Activated CD8-positive, alpha-beta T cell treated with anti-CD3 and anti-CD28 coated beads, Interleukin-2, amount 10 ng/mL, durations not matched to agents 7 days and 5 days (primary cell): Measurements from ENCODE around the gene SLC28A1. TPM values are rescaled to one million over a fixed set of nuclear protein-coding genes. Genes with fewer than 3 reads are reported as not detected.

ENCODE experiments used
- ATAC-seq: fragments of 150-1000 bp; cut with Tn5 transposase; one replicate; pipeline ENCODE4 v1.10.0; 2021; ENCODE audit warnings: moderate library complexity
- CTCF ChIA-PET: fragments of 350-600 bp; sonication (Branson Sonifier 250); formaldehyde crosslinking; loops from one replicate; lab custom pipeline; 2021; ENCODE audit warnings: antibody characterized with exemption; lab: Charles Lee
- POLR2A ChIA-PET: fragments of 350-600 bp; sonication (Branson Sonifier 250); formaldehyde crosslinking; loops from one replicate; lab custom pipeline; 2021; ENCODE audit warnings: antibody characterized with exemption; lab: Charles Lee
- DNase-seq: peaks from one replicate; pipeline ENCODE4 v3.0.0-alpha.2; 2020
- H3K27ac Mint-ChIP-seq: one replicate; pipeline ENCODE4 v1.8.0; 2021; ENCODE audit warnings: mild to moderate bottlenecking, mixed read lengths
- H3K27me3 Mint-ChIP-seq: one replicate; pipeline ENCODE4 v1.8.0; 2021; ENCODE audit warnings: low read depth, mixed read lengths
- H3K36me3 Mint-ChIP-seq: one replicate; pipeline ENCODE4 v1.8.0; 2021; ENCODE audit warnings: low read depth, mixed read lengths
- H3K4me1 Mint-ChIP-seq: one replicate; pipeline ENCODE4 v1.8.0; 2021; ENCODE audit warnings: low read depth, mixed read lengths
- H3K4me3 Mint-ChIP-seq: one replicate; pipeline ENCODE4 v1.8.0; 2021; ENCODE audit warnings: mild to moderate bottlenecking, mixed read lengths
- H3K9me3 Mint-ChIP-seq: one replicate; pipeline ENCODE4 v1.8.0; 2022; ENCODE audit warnings: mixed read lengths; ENCODE audit not compliant: insufficient read depth
- total RNA-seq, 2 experiments: library from RNA; stranded (reverse); gene quantifications; one replicate each; pipeline ENCODE4 v1.2.3, GENCODE V29; 2021

Gene SLC28A1
- total RNA-seq, 2 experiments from 2014 or later, result not detected

DNA sequence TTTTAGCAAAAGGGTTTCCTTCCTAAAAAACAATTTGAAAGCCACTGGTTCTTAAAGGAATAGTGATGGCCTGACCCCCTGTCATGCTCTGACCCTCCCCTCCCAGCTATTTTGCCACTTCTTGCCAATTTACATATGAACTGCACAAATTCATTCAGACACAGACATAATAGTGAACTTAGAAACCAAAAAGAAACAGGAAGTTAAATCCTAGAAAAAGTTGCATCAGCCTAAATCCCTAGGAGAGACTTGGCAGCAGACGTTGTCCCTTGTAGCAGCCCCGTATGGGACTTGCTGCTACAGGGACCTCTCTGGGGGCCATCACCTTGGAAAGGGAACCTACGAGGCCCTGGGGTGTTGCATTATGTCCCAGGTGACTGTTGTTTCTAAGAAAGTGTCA lies 82.9 kb downstream of the SLC28A1 start:
- H3K36me3 Mint-ChIP-seq, result peaks cover 2% of the 10 kb centered on the region
- CTCF ChIA-PET, result no interaction called here
- DNase-seq, result no peak
- peaks cover 2% of the 10 kb centered on the region for H3K27me3 Mint-ChIP-seq
- H3K9me3 Mint-ChIP-seq, result peaks cover 13% of the 10 kb centered on the region
- H3K4me1 Mint-ChIP-seq, result peaks cover 5% of the 10 kb centered on the region
- ATAC-seq, result no peak
- no peak overlapping the region for H3K4me3 Mint-ChIP-seq
- H3K27ac Mint-ChIP-seq, result no peak overlapping the region
- POLR2A ChIA-PET, result no interaction called here

DNA sequence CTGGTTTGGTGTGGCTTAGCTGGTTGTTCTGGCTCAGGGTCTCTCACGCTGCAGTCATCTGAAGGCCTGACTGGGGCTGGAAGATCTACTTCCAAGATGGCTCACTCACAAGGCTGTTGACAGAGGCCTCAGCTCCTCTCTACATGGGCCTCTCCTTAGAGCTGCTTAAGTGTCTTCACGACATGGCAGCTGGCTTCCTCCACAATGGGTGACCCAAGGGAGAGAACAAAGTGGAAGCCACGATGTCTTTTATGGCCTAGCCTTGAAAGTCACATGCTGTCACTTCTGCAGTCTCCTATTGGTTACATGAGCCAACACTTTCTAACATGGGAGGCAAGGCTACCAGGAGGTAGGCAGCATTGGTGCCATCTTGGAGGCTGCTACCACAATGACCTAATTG lies 83.8 kb downstream of the SLC28A1 start:
- CTCF ChIA-PET, result no interaction called here
- Mint-ChIP-seq H3K4me3 (no peak overlapping the region), H3K36me3 (peaks cover 2% of the 10 kb centered on the region), H3K9me3 (peaks cover 13% of the 10 kb centered on the region), H3K4me1 (peaks cover 5% of the 10 kb centered on the region), H3K27me3 (peaks cover 2% of the 10 kb centered on the region), H3K27ac (no peak overlapping the region)
- DNase-seq (no peak), ATAC-seq (no peak)
- POLR2A ChIA-PET, result no interaction called here

DNA sequence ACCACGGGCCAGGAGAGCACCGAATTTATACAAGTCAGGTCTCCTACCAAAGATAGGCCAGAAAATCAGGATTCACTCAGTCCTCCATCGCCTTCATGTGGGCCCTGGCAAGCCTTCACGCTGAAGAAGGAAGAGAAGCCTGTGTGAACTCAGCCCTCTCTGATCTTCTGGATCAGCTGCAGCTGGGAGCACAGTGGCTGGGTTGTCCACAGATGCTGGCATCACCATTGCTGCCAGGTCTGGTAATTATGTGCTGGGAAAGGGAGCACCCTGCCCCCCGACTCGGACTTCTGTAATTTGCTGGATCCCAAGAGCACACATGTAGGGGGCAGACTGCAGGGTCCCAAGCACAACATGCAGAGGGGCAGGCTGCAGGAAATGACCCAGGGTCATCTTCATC lies 84.8 kb downstream of the SLC28A1 start:
- H3K27ac Mint-ChIP-seq, result no peak overlapping the region
- ChIA-PET POLR2A (no interaction called here), CTCF (no interaction called here)
- H3K9me3 Mint-ChIP-seq, result peaks cover 13% of the 10 kb centered on the region
- peaks cover 2% of the 10 kb centered on the region for H3K36me3 Mint-ChIP-seq
- no peak overlapping the region for H3K4me3 Mint-ChIP-seq
- ATAC-seq (no peak), DNase-seq (no peak)
- H3K4me1 Mint-ChIP-seq, result peaks cover 5% of the 10 kb centered on the region
- peaks cover 2% of the 10 kb centered on the region for H3K27me3 Mint-ChIP-seq

DNA sequence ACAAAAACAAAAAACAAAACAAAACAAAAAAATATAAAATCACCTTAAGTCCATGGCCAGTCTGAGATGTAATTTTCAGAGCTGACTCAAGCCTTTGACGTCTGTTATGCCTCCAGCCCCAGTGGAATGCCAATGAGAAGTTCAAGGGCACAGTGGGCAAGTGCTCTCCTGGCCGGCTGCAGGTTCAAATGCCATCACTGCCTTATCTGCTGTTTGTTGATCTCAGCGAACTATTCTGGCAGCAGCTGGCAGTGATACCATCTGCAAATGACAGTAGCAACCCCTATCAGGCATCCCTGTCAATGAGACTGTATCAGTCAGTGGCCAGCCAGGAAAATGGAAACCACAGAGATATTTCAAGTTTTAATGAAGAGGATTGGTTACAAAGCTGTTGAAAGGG lies 86.4 kb downstream of the SLC28A1 start:
- no peak overlapping the region for H3K27ac Mint-ChIP-seq
- H3K9me3 Mint-ChIP-seq, result peaks cover 13% of the 10 kb centered on the region
- H3K36me3 Mint-ChIP-seq, result peaks cover 2% of the 10 kb centered on the region
- H3K27me3 Mint-ChIP-seq, result peaks cover 2% of the 10 kb centered on the region
- POLR2A ChIA-PET, result no interaction called here
- DNase-seq (no peak), ATAC-seq (no peak)
- H3K4me1 Mint-ChIP-seq, result peaks cover 5% of the 10 kb centered on the region
- CTCF ChIA-PET, result interaction anchor here (0.7 to 1.1 kb wide), 2 partner anchors 10 to 373 kb away, joined by 3 to 4 read pairs; no protein-coding TSS in a partner anchor
- no peak overlapping the region for H3K4me3 Mint-ChIP-seq

DNA sequence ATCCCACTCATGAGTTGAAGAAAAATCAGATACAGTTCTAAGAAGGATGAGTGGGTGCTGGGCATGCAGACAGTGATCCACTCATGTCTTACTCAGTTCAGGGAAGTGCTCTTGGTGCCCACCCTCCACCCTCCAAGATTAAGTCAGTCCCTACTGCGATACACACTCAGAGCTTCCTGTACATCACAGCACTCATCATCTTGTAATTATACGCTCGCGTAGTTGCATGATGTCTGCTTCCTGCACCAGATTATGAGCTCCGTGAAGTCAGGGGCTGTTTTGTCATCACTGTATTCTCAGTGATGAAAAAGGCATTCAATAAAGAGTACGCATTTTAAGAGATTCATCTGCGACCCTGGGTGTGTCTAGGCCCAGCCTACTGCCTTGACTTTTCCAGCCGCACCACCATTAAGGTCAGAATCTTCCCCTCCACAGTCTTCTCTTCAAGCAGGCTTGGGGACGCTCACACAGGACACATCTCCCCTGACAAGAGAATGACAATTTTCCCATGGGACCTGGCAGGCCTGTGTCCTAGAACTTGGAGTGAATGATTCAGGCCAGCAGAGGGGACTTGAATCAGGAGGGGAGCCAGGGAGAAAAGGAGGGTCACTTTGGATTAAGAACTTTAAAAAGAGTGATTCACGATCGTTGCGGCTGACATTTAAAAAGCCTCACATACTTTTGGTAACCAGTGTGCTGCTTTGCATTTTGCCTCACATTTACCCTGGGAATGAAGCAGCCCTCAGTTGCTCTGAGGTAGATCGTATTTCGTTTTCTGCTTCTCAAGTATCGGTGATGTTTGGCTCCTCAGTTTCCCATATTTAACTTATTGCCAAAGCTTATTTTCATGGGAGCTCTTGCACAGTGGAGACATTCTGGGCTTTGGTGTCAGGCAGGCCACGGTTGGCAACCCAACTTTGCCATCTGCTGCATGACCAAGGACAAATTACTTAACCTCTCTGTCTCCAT lies 89.3 kb downstream of the SLC28A1 start:
- CTCF ChIA-PET, result interaction anchor here (1.3 kb wide), 1 partner anchor 18 kb away, joined by 3 read pairs; no protein-coding TSS in a partner anchor
- POLR2A ChIA-PET, result no interaction called here
- no peak overlapping the region for H3K27ac Mint-ChIP-seq

DNA sequence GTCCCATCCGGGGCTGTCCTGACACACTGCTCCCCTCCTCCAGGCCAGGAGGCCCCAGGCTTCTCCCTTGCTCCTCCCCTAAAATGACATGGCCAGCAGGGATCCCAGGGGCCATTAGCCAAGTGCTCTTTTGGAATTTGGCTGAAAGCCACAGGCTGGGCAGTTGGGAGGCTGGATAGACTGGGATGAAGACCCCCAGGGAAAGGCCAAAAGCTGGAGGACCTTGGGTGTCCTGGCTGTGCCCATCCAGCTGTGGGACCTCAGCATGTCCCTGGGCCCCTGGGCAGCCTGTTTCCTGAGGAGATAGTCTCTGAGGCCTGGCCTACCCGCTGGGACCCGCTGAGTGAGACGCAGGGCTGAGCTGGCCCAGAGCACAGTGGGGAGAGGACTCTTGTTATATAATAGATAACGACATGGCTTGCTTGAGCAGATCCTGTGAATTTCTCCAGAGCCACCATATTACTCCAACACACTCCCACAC lies 91.4 kb downstream of the SLC28A1 start:
- Mint-ChIP-seq H3K27ac (no peak overlapping the region), H3K36me3 (no peaks in the 10 kb centered on the region), H3K4me3 (no peak overlapping the region), H3K4me1 (peaks cover 12% of the 10 kb centered on the region), H3K27me3 (no peaks in the 10 kb centered on the region), H3K9me3 (no peaks in the 10 kb centered on the region)
- ATAC-seq (no peak), DNase-seq (no peak)
- ChIA-PET CTCF (no interaction called here), POLR2A (no interaction called here)

More for the DNA sequence above, 89.3 kb downstream of the SLC28A1 start:
- peaks cover 2% of the 10 kb centered on the region for H3K27me3 Mint-ChIP-seq
- no peaks in the 10 kb centered on the region for H3K36me3 Mint-ChIP-seq
- H3K9me3 Mint-ChIP-seq, result no peaks in the 10 kb centered on the region
- H3K4me3 Mint-ChIP-seq, result no peak overlapping the region
- DNase-seq (no peak), ATAC-seq (no peak)
- H3K4me1 Mint-ChIP-seq, result no peaks in the 10 kb centered on the region

DNA sequence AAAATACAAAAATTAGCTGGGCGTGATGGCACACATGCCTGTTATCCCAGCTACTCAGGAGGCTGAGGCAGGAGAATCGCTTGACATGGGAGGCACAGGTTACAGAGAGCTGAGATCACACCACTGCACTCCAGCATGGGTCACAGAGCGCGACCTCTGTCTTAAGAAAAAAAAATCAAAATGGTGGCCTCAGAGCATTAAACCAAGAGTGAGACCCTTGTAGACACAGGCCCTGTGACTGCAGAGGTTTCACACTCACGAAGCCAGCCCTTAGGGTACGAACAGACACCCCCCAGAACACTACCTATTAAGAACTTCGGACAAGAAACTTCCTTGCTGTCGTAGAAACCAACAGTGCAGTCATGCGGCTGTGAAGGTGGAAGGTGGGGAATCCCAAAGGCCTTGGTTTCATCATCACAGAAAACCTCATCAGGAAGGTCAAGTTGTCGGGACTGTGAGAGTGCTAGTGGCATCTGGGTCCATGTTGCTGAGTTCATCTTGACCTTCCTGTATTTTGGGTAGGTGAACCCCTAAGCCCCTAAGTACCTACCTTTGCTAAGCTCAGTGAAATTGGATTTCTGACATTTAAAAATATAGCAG lies 92.4 kb downstream of the SLC28A1 start:
- ChIA-PET CTCF (no interaction called here), POLR2A (no interaction called here)
- no peak for ATAC-seq
- DNase-seq, result no peak
- no peaks in the 10 kb centered on the region for H3K36me3 Mint-ChIP-seq
- H3K27ac Mint-ChIP-seq, result no peak overlapping the region
- H3K27me3 Mint-ChIP-seq, result no peaks in the 10 kb centered on the region
- H3K9me3 Mint-ChIP-seq, result no peaks in the 10 kb centered on the region
- H3K4me3 Mint-ChIP-seq, result no peak overlapping the region
- H3K4me1 Mint-ChIP-seq, result peaks cover 12% of the 10 kb centered on the region

DNA sequence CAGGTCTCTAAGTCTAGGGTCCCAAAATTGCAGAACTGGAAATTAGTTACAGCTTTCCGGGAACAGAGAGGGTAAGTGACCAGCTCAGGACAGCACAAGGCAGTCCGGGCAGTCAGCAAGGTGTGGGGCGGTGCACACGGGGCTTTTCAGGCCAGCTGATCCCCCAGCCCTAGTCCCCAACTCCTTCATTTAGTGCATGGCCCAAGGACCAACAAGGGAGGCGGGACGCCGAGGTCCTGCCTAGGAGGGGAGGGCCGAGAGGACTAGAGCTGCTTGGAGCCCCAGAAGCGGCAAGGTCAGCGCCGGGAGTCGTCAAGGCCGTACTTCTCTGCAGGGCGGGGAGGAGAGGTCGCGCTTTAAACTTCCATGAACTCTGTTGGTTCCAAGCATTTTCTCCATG lies 95.2 kb downstream of the SLC28A1 start:
- H3K27me3 Mint-ChIP-seq, result peaks cover 4% of the 10 kb centered on the region
- H3K4me1 Mint-ChIP-seq, result peaks cover 33% of the 10 kb centered on the region
- peak overlapping the region; percentile 87 for H3K4me3 Mint-ChIP-seq
- ChIA-PET POLR2A (no interaction called here), CTCF (interaction anchor here (1.2 to 2.3 kb wide), 3 partner anchors 22 to 65 kb away, joined by 3 to 10 read pairs (median 3); no protein-coding TSS in a partner anchor)
- no peaks in the 10 kb centered on the region for H3K9me3 Mint-ChIP-seq
- ATAC-seq, result no peak
- peaks cover 6% of the 10 kb centered on the region for H3K36me3 Mint-ChIP-seq
- peak overlapping the region; percentile 90 for H3K27ac Mint-ChIP-seq
- DNase-seq, result no peak

DNA sequence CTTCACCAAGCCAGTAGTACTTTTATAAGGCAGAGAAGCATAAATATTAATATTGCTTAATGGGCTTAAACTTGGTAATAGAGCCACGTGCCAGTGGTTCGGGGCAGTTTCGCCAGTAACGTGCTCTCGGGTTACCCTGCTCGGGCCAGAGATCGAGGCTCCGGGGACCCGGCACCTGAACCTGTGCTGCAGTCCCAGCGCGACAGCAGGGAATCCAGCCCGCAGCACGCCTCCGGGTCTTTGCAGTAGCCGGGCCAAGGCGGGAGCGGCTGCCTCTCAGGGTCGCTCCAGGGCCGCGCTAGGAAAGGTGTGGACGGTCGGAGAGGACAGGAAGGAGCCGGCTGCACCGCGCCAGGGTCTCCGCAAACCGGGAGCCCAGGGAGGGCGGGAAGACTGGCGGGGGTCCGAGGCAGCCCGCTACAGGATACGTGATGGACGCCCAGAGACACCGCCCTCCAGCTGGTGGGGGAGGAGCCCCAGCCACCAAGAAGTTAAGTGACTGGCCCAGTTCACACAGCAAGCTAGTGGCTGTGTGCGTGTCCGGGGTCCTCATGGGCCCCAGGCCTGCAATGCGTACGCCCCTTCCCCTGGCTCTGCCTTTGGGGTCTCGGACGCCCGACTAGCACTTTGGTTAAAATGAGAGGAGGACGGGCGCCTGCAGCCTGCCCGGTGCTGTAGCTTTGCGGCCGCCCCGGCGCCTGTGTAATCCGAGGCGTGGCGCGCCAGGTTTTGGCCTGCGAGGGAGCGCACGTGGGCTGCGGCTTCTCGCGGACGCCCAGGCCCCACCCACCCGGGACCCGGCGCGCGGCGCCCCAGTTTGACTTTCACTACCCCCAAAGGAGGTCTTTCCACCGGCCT lies 96.0 kb downstream of the SLC28A1 start:
- peaks cover 6% of the 10 kb centered on the region for H3K36me3 Mint-ChIP-seq
- POLR2A ChIA-PET, result interaction anchor here (0.6 to 1.1 kb wide), 9 partner anchors 8 to 410 kb away, joined by 3 to 5 read pairs (median 3); no protein-coding TSS in a partner anchor
- DNase-seq, result peak; percentile 89
- ATAC-seq, result peak; percentile 74
- H3K27me3 Mint-ChIP-seq, result peaks cover 4% of the 10 kb centered on the region
- peak overlapping the region; percentile 95 for H3K27ac Mint-ChIP-seq
- H3K9me3 Mint-ChIP-seq, result no peaks in the 10 kb centered on the region
- CTCF ChIA-PET, result interaction anchor here (0.7 to 2.3 kb wide), 4 partner anchors 9 to 188 kb away, joined by 3 to 10 read pairs (median 3); no protein-coding TSS in a partner anchor
- H3K4me1 Mint-ChIP-seq, result peaks cover 40% of the 10 kb centered on the region
- peak overlapping the region; percentile 87 for H3K4me3 Mint-ChIP-seq

DNA sequence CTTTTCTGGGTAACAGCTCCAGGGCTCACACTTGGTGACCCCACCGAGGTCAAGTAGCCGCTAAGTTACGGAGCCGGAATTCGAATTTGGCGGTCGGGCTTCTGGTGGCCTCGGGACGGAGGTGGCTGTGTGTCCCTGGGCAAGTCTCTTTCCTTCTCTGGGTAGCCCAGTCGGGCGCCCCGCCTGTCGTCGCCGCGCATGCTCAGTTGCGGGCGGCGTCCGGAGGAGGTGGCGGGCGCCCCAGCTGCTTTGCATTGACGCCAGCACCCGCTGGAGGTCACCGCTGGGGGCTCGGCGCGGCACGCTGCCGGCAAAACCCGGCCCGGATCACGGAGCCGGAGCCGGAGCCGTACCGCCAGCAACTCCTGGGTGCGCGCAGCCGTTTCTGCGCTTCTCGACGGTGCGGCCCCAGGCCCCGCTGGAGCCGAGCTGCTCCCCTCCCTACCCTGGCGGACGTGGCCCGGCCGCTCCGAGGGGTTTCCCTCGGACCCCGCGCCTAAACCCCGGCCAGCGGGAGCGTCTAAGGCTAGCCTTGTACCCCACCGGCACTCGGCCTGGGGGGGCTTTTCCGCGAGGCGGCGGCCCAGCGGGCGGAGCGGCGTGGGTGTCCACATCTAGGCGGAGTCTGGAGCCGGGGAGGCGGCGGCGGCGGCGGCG lies 96.7 kb downstream of the SLC28A1 start:
- CTCF ChIA-PET, result interaction anchor here (0.7 to 2.3 kb wide), 4 partner anchors 10 to 188 kb away, joined by 3 to 10 read pairs (median 3); no protein-coding TSS in a partner anchor
- peaks cover 44% of the 10 kb centered on the region for H3K4me1 Mint-ChIP-seq
- peak overlapping the region; percentile 95 for H3K27ac Mint-ChIP-seq
- H3K27me3 Mint-ChIP-seq, result peaks cover 4% of the 10 kb centered on the region
- peak; percentile 96 for DNase-seq
- H3K9me3 Mint-ChIP-seq, result no peaks in the 10 kb centered on the region
- ATAC-seq, result peak; percentile 83
- H3K4me3 Mint-ChIP-seq, result peak overlapping the region; percentile 87
- peaks cover 7% of the 10 kb centered on the region for H3K36me3 Mint-ChIP-seq
- POLR2A ChIA-PET, result interaction anchor here (0.6 to 1.1 kb wide), 9 partner anchors 8 to 410 kb away, joined by 3 to 5 read pairs (median 3); no protein-coding TSS in a partner anchor
